ENCODE data around the gene FXYD2.

Gene FXYD2

GRCh38 chr11:117857734-117858414, 33.3 kb upstream of the FXYD2 start:
- DNase-seq = no peak

- no peak for DNase-seq
These were observed 31.5 kb upstream of the FXYD2 start for GRCh38 chr11:117855912-117856651.

- DNase-seq = no peak
These were observed 30.8 kb upstream of the FXYD2 start for GRCh38 chr11:117855186-117855845.

GRCh38 chr11:117852309-117852708, 27.8 kb upstream of the FXYD2 start:
- no peak for DNase-seq

GRCh38 chr11:117851852-117852251, 27.3 kb upstream of the FXYD2 start:
- no peak for DNase-seq

- DNase-seq = no peak
These were observed 26.6 kb upstream of the FXYD2 start for GRCh38 chr11:117851106-117851505.

GRCh38 chr11:117849781-117850414, 25.4 kb upstream of the FXYD2 start:
- no peak for DNase-seq

- DNase-seq = no peak
These were observed 19.3 kb upstream of the FXYD2 start for GRCh38 chr11:117843666-117844484.

- no peak for DNase-seq
These were observed 17.8 kb upstream of the FXYD2 start for GRCh38 chr11:117842131-117842941.

GRCh38 chr11:117841551-117842031, 17.0 kb upstream of the FXYD2 start:
- no peak for DNase-seq

- no peak for DNase-seq
These were observed 16.5 kb upstream of the FXYD2 start for GRCh38 chr11:117840881-117841550.

- no peak for DNase-seq
These were observed 15.6 kb upstream of the FXYD2 start for GRCh38 chr11:117839936-117840813.

- no peak for DNase-seq
These were observed 14.9 kb upstream of the FXYD2 start for GRCh38 chr11:117839380-117839881.

GRCh38 chr11:117838901-117839300, 14.4 kb upstream of the FXYD2 start:
- DNase-seq = no peak

- no peak for DNase-seq
These were observed 13.2 kb upstream of the FXYD2 start for GRCh38 chr11:117837791-117838190.

GRCh38 chr11:117837070-117837776, 12.7 kb upstream of the FXYD2 start:
- no peak for DNase-seq

GRCh38 chr11:117836077-117836960, 11.8 kb upstream of the FXYD2 start:
- no peak for DNase-seq

- DNase-seq = no peak
These were observed 11.0 kb upstream of the FXYD2 start for GRCh38 chr11:117835576-117835975.
